Endometrial microvascular endothelial cells (primary cell): Measurements from ENCODE around the gene AKT3. TPM values are rescaled to one million over a fixed set of nuclear protein-coding genes. Genes with fewer than 3 reads are reported as not detected.

Experiments used
- in situ Hi-C: cut with HindIII; loops from 2 replicates; pipeline ENCODE4 v1.10.0; 2017; ENCODE audit warnings: low sequenced_read_pairs, low pct_unique_long_range_greater_than_20kb; ENCODE audit errors: inconsistent ontology term
- total RNA-seq: library from RNA; depleted of rRNA; stranded (reverse); fragments of >200 nt; gene quantifications from one replicate; pipeline ENCODE4 v1.2.3, GENCODE V29; 2015; ENCODE audit errors: inconsistent ontology term

AKT3 gene
- total RNA-seq, 1 donor from 2014 or later: 17.1 TPM

GRCh38 chr1:243471026-243471685, 378.9 kb downstream of the AKT3 start:
- in situ Hi-C loops: no loop called here

- in situ Hi-C loops: no loop called here
These were observed 379.5 kb downstream of the AKT3 start for GRCh38 chr1:243470502-243470901.

GRCh38 chr1:243469497-243469896, 380.5 kb downstream of the AKT3 start:
- in situ Hi-C loops: no loop called here

GRCh38 chr1:243465738-243466137, 384.3 kb downstream of the AKT3 start:
- in situ Hi-C loops: no loop called here

- in situ Hi-C loops: no loop called here
These were observed 385.0 kb downstream of the AKT3 start for GRCh38 chr1:243465081-243465480.

- in situ Hi-C loops: no loop called here
These were observed 386.9 kb downstream of the AKT3 start for GRCh38 chr1:243462929-243463697.

GRCh38 chr1:243461700-243462099, 388.3 kb downstream of the AKT3 start:
- in situ Hi-C loops: no loop called here

- in situ Hi-C loops: no loop called here
These were observed 391.0 kb downstream of the AKT3 start for GRCh38 chr1:243459059-243459458.

- in situ Hi-C loops: no loop called here
These were observed 392.6 kb downstream of the AKT3 start for GRCh38 chr1:243457363-243457982.

- in situ Hi-C loops: no loop called here
These were observed 394.0 kb downstream of the AKT3 start for GRCh38 chr1:243455760-243456651.

GRCh38 chr1:243454328-243454997, 395.6 kb downstream of the AKT3 start:
- in situ Hi-C loops: no loop called here

GRCh38 chr1:243452092-243452491, 398.0 kb downstream of the AKT3 start:
- in situ Hi-C loops: no loop called here

GRCh38 chr1:243449373-243449772, 400.7 kb downstream of the AKT3 start:
- in situ Hi-C loops: no loop called here

- in situ Hi-C loops: no loop called here
These were observed 402.2 kb downstream of the AKT3 start for GRCh38 chr1:243447844-243448243.

GRCh38 chr1:243447347-243447746, 402.7 kb downstream of the AKT3 start:
- in situ Hi-C loops: no loop called here

- in situ Hi-C loops: no loop called here
These were observed 406.5 kb downstream of the AKT3 start for GRCh38 chr1:243443557-243443956.

GRCh38 chr1:243441601-243442000, 408.4 kb downstream of the AKT3 start:
- in situ Hi-C loops: no loop called here

GRCh38 chr1:243440406-243440805, 409.6 kb downstream of the AKT3 start:
- in situ Hi-C loops: no loop called here

GRCh38 chr1:243438815-243439214, 411.2 kb downstream of the AKT3 start:
- in situ Hi-C loops: no loop called here
